GM06990 (cell line): Measurements from ENCODE around the gene SLC17A8.

Source experiments
- DNase-seq: peaks from one replicate; pipeline ENCODE4 v3.0.0-alpha.2; 2011; ENCODE audit not compliant: insufficient read length; ENCODE audit errors: extremely low read depth
- H3K27me3 ChIP-seq: replicated peaks from 2 replicates; pipeline ENCODE4 v1.6.0; 2011; ENCODE audit warnings: low read length; ENCODE audit not compliant: control insufficient read depth, insufficient read depth
- H3K36me3 ChIP-seq: 2 replicates; pipeline ENCODE4 v1.5.1; 2011; ENCODE audit warnings: low read length; ENCODE audit not compliant: control insufficient read depth, insufficient read depth
- H3K4me3 ChIP-seq: replicated peaks from 2 replicates; pipeline ENCODE4 v1.5.1; 2011; ENCODE audit warnings: low read depth, mild to moderate bottlenecking, control low read depth, low read length
- CTCF ChIP-seq: IDR thresholded peaks from 2 replicates; pipeline ENCODE4 v1.5.1; 2011; ENCODE audit warnings: low read length, control low read depth, mild to moderate bottlenecking, inconsistent platforms; ENCODE audit not compliant: insufficient read depth, poor library complexity, severe bottlenecking

SLC17A8 gene

GRCh38 chr12:100443434-100443833, 86.6 kb downstream of the SLC17A8 start:
- Histone ChIP-seq H3K36me3 (no peaks in the 10 kb centered on the region), H3K27me3 (no peaks in the 10 kb centered on the region)

DNA sequence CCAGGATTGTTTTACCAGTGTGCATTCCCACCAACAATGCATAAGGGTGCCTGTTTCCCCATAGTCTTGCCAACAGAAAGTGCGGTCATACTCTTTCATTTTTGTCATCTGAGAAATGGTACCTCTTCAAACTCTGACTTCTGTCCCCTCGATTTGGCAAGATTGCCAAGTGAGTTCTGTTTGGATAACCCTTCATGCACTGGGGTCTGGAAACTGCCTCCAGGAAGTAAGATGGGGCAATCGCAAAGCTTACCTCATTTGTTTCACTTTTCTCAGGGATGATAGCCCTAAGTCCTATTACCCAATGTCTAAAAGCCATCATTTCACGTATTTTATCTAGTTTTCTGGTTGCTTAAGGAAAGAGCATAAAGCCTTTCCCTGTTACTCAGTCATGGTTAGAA, 88.2 kb downstream of the SLC17A8 start:
- Histone ChIP-seq H3K27me3 (no peaks in the 10 kb centered on the region), H3K36me3 (no peaks in the 10 kb centered on the region), H3K4me3 (no peak overlapping the region)
- no peak for DNase-seq
- TF ChIP-seq CTCF, result no peak

More at GRCh38 chr12:100443434-100443833, 86.6 kb downstream of the SLC17A8 start:
- no peak for TF ChIP-seq CTCF
- no peak overlapping the region for H3K4me3 ChIP-seq
- no peak for DNase-seq

- no peak overlapping the region for H3K4me3 ChIP-seq
- no peak for TF ChIP-seq CTCF
- H3K36me3 ChIP-seq, result no peaks in the 10 kb centered on the region
- no peaks in the 10 kb centered on the region for H3K27me3 ChIP-seq
- no peak for DNase-seq
These were observed 90.5 kb downstream of the SLC17A8 start for GRCh38 chr12:100447381-100447780.

GRCh38 chr12:100448656-100449055, 91.8 kb downstream of the SLC17A8 start:
- Histone ChIP-seq H3K36me3 (no peaks in the 10 kb centered on the region), H3K27me3 (no peaks in the 10 kb centered on the region), H3K4me3 (no peak overlapping the region)
- no peak for DNase-seq
- TF ChIP-seq CTCF, result no peak

- TF ChIP-seq CTCF, result no peak
- no peak for DNase-seq
- Histone ChIP-seq H3K27me3 (no peaks in the 10 kb centered on the region), H3K36me3 (no peaks in the 10 kb centered on the region), H3K4me3 (no peak overlapping the region)
These were observed 93.9 kb downstream of the SLC17A8 start for GRCh38 chr12:100450735-100451134.

DNA sequence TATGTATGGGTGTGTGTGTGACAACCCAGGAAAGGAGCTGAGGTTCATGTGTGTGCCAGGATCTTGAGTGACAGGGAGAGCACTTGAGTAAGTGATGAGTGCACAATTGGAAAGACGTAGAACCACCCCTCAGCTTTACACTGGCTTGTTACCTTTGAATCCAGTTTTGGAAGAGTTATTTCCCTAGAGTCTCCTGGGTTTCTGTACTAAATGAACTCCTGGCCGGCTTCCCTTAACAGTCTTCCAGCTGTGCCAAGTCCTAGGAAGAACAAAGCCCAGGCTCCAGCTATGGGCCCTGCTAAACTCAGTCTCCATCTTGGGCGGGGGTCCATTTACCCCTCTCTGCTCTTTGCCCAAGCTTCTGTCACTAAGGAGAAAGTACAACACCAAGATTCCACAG, 97.1 kb downstream of the SLC17A8 start:
- H3K27me3 ChIP-seq, result no peaks in the 10 kb centered on the region
- no peak for TF ChIP-seq CTCF
- H3K4me3 ChIP-seq, result no peak overlapping the region
- no peak for DNase-seq
- H3K36me3 ChIP-seq, result no peaks in the 10 kb centered on the region
